ENCODE results near the gene ICAM4. TPM values are rescaled to one million over a fixed set of nuclear protein-coding genes. Genes with fewer than 3 reads are reported as not detected.
A peak's percentile ranks its signal among the peaks of the same experiment; 100 is the strongest.

ICAM4 gene
- total RNA-seq, 1 donor from 2014 or later = 0.95 TPM

DNA sequence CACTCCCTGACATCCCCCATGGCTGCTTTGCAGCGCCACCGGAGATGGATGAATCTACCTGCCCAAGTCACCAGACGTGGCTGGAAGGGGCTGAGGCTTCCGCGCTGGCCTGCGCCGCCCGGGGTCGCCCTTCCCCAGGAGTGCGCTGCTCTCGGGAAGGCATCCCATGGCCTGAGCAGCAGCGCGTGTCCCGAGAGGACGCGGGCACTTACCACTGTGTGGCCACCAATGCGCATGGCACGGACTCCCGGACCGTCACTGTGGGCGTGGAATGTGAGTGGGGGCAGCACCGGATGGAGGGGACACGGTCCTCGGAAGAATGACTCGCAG is 7.6 kb downstream of the ICAM4 start:
- H3K36me3 Mint-ChIP-seq (ENCODE audit: low read depth) = no peaks in the 10 kb centered on the region
- ATAC-seq (ENCODE audit: low read depth) = no peak
- H3K9me3 Mint-ChIP-seq = no peaks in the 10 kb centered on the region
- no peak for TF ChIP-seq CTCF (IDR thresholded peaks at IDR 0.05)
- H3K4me3 Mint-ChIP-seq = no peak overlapping the region
- ChIA-PET CTCF (no interaction called here), POLR2A (interaction anchor here (3.7 kb wide), 1 partner anchor 24 kb away, joined by 44 read pairs; the partner anchor contains the start of gene ICAM1)
- no peak overlapping the region for H3K27ac Mint-ChIP-seq
- peaks cover 53% of the 10 kb centered on the region for H3K4me1 Mint-ChIP-seq
- DNase-seq = no peak
- H3K27me3 Mint-ChIP-seq = peaks cover 36% of the 10 kb centered on the region
- intact Hi-C loops (cut with micrococcal nuclease) = loop anchor here (2.0 kb wide), 1 partner anchor 38 kb away; the partner anchor contains the start of gene RAVER1

DNA sequence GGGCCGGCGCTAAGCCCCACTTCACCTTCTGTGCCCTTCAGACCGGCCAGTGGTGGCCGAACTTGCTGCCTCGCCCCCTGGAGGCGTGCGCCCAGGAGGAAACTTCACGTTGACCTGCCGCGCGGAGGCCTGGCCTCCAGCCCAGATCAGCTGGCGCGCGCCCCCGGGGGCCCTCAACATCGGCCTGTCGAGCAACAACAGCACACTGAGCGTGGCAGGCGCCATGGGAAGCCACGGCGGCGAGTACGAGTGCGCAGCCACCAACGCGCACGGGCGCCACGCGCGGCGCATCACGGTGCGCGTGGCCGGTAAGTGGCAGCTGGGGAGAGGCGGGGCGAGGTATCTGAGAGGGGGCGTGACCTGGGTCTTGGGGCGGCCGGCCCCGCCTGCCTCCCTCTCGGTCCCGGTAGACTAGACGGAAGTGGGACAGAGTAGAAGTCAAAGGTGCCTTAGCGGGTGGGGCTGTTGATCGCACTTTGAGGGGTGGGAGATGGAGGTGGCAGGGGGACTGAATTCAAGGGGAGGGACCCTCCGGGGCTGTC is 8.6 kb downstream of the ICAM4 start:
- TF ChIP-seq CTCF (IDR thresholded peaks at IDR 0.05) = no peak
- peaks cover 43% of the 10 kb centered on the region for H3K4me1 Mint-ChIP-seq
- H3K9me3 Mint-ChIP-seq = no peaks in the 10 kb centered on the region
- ChIA-PET CTCF (no interaction called here), POLR2A (interaction anchor here (0.5 to 1.7 kb wide), 5 partner anchors 24 to 309 kb away, joined by 3 to 10 read pairs (median 4); partner anchors contain the start of gene ICAM1)
- peak; percentile 72 for ATAC-seq (ENCODE audit: low read depth)
- peak overlapping the region; percentile 80 for H3K4me3 Mint-ChIP-seq
- H3K36me3 Mint-ChIP-seq (ENCODE audit: low read depth) = no peaks in the 10 kb centered on the region
- intact Hi-C loops (cut with micrococcal nuclease) = loop anchor here (2.0 kb wide), 1 partner anchor 37 kb away; the partner anchor contains the start of gene RAVER1
- peaks cover 34% of the 10 kb centered on the region for H3K27me3 Mint-ChIP-seq
- peak overlapping the region; percentile 57 for H3K27ac Mint-ChIP-seq
- peak; percentile 59 for DNase-seq

GRCh38 chr19:10295847-10296591 is 9.3 kb downstream of the ICAM4 start:
- ATAC-seq (ENCODE audit: low read depth) = no peak
- TF ChIP-seq CTCF (IDR thresholded peaks at IDR 0.05) = no peak
- H3K4me1 Mint-ChIP-seq = peaks cover 37% of the 10 kb centered on the region
- peaks cover 27% of the 10 kb centered on the region for H3K27me3 Mint-ChIP-seq
- no peak for DNase-seq
- CTCF ChIA-PET = no interaction called here
- H3K36me3 Mint-ChIP-seq (ENCODE audit: low read depth) = no peaks in the 10 kb centered on the region
- POLR2A ChIA-PET = interaction anchor here (0.5 to 1.7 kb wide), 6 partner anchors 25 to 350 kb away, joined by 3 to 10 read pairs (median 4); partner anchors contain the start of gene ICAM1
- peak overlapping the region; percentile 57 for H3K27ac Mint-ChIP-seq
- intact Hi-C loops (cut with micrococcal nuclease) = loop anchor here (2.0 kb wide), 1 partner anchor 37 kb away; the partner anchor contains the start of gene RAVER1
- peak overlapping the region; percentile 80 for H3K4me3 Mint-ChIP-seq
- no peaks in the 10 kb centered on the region for H3K9me3 Mint-ChIP-seq

DNA sequence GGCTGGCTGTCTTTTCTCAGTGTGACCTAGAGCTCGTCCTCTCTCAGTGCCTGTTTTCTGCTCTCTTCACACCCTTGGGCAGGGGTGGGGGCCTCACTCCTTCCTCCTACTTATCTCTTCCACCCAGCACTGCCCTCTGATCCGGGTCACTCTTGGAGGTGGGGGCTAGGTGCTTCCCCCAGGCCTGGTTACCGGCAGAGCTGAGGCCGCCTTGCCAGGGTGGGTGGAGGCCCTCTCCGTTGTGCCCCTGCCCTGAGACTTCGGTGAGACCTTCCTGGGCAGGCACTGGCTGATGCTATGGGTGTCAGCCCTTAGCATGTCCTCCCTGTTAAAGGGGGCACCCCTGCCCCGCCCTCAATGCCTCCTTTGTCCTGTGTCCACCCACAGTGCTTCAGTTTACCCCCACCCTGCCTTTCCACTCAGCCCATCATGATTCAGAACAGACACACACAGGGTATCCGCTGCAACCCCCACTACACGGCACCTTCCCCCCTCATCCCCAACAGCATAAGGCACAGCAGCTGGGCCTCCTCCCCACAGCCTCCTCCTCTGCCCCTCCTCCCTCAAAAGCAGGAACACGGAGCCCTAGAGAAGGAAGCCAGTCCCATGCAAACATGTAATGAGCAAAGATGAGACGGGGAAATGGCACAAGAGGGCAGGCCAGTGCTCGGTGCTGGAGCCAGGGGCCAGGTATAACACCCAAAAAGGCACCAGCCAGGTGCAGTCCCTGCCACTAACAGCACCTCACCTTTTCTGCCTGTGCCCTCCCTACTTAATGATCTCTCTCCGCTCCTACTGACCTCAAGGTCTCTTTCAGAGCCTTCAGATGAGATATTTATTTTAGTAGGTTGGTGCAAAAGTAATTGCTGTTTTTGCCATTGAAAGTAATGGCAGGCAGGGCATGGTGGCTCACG is 13.0 kb downstream of the ICAM4 start:
- no peak for TF ChIP-seq CTCF (IDR thresholded peaks at IDR 0.05)
- DNase-seq = no peak
- Mint-ChIP-seq H3K9me3 (no peaks in the 10 kb centered on the region), H3K27ac (no peak overlapping the region), H3K36me3 (ENCODE audit: low read depth) (no peaks in the 10 kb centered on the region), H3K27me3 (peaks cover 7% of the 10 kb centered on the region), H3K4me1 (peaks cover 12% of the 10 kb centered on the region), H3K4me3 (no peak overlapping the region)
- ATAC-seq (ENCODE audit: low read depth) = no peak
- POLR2A ChIA-PET = interaction anchor here (0.7 kb wide), 1 partner anchor 10 kb away, joined by 6 read pairs; the partner anchor contains the start of gene ICAM5
- CTCF ChIA-PET = interaction anchor here (1.1 to 1.5 kb wide), 2 partner anchors 29 to 30 kb away, joined by 3 read pairs; partner anchors contain the start of gene ICAM1
- intact Hi-C loops (cut with micrococcal nuclease) = no loop called here
